GM21529 (cell line): ENCODE measurements around the gene SUFU.

Experiments
- ATAC-seq: cut with Tn5 transposase; IDR thresholded peaks from one replicate; pipeline ENCODE4 v1.9.1; 2021; ENCODE audit not compliant: unreplicated experiment

Gene SUFU

DNA sequence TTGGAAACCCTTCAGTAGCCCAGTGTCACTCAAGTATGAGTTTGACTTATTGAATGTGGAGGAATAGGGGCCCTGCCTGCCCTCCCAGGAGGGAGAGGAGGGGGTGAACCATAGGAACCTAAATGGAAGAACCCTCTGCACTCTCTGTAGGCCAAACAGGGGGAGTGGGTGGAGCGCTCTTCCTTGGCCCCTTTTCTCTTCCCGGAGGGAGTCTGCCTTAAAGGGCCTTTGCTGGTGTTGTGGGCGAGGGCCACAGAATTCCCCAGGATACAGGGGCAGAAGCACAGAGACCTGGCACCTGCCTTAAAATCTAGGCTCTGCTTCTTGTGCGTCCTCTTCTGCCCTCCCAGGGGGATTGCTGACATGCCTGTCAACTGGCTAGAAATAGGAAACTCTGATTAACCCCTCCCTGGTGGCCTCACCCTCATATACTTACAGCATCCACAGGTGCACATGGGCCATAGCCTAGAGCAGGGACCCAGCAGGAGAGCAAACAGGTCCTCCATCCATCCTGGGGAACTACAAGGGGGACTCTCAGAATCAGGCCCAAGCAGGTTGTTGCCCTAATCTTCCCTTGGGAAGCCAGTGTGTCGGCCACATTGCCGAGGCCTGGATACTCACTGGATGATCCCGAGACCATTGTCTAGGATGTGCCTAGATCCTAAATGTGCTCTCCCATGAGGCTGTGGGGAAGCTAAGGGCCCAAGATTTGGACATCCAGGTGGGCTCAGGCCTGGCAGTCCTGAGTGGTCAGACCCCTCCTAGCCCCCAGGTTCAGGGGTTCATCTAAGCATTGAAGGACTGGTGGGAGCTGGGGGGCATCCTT lies 143.9 kb downstream of the SUFU start:
- ATAC-seq = no peak

DNA sequence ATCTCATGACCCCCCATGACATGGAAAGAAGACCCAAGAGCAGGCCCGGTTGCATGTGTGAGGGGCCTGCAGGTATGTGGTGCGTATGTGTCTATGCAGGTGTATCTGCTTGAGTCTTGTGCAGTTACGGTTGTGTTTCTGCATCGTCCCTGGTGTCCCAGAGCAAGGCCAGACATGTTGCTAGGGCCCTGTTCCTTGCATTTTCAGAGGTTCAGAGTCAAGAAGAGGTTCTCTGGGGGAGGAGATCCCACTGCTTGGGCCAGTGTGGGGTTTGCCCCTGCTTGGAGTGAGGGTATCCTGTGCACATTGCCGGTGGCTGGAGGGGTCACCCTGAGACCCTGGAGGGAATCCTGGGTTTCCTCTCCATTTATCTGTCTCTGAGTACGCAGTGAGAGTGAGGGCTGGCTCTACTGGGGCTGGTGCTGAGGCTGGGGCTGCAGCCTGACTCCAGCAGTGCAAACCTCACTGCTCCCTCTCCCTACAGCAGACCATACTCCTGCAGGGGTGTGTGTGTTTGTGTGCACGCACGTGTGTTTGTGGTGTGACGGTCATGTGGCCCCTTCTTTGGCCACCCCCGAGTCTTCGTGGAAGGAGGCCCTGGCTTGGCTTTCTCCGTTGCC lies 144.6 kb downstream of the SUFU start:
- no peak for ATAC-seq

DNA sequence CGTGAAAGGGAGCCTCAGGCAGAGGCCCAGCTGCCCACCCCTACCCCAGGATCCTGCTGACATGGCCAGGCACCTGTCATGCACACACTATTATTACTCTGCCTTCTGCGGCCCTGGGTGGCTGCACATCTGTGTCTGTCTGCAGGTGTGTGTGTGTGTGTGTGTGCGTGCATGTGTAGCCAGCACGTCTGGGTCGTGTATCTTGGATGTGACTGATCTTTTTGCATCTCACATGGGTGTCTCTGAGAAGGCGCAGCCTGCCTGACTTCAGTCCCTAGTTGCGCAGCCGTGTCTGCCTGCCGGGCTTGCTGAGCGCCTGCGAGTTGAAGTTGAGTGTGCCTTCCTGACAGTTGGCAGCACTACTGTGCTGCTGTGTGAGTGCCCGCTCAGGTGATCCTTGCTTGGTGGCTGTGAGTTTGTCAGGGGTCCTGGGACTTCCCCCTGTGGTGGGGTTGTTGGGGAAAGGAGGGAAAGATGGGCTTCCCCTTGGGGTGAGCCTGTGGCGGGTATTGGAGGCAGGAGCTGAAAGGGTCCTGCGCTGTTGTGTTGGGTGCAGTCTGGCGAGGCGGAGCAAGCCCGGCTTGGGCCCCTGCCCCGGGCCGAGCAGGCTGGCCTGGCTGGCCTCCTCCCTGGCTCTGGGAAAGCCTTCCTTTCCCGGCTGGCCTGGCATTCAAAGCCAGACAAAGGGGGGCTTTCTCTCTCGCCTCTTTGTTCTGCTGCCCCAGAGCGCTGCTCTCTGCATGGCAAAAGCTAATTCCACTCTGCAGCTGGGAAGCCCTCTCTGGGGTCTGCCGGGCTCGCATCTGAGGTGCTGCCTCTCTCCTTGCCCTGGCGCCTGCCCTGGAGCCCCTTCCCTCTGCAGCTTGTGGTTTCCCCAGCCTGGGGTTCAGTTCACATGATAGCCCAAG lies 145.4 kb downstream of the SUFU start:
- no peak for ATAC-seq

DNA sequence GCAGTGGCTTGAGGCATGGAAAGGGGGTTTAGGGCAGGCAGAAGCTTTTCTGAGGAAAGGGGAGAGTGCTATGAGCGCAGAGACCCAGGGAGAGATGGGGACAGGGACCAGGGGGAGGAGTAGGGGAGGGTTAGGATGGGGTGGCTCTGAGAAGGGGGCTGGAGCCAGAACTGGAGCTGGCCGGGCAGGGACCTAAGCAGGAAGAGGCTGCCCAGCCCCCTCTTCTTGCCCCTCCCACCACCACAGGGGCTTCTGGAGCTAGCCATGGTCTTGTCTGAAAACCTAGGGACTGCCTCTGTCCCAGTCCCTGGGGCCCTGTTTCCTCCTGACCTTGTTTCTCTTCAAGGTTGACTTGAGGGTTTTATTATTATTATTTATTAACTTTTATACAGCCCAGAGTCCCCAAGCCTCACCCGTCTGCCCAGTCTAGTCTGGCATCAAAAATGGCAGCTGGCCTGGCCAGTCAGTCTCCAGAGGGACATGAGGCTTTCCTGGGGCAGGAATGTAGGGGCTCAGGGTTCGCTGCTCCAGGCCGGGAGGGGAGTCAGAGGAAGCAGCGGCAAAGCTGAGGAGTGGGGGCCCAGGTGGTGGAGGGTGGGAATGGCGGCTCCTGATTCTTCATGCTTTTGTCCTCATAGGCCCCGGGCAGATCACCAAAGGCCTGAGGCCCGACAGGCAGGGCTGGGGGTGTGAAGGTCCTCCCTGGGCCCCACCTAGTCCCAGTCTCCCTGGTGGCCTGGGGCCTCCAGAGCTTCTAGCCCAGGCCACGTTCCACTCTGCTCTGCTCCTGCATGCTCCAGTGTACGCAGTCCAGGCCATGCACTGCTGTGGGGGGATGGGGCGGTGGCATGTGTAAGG lies 146.3 kb downstream of the SUFU start:
- no peak for ATAC-seq

DNA sequence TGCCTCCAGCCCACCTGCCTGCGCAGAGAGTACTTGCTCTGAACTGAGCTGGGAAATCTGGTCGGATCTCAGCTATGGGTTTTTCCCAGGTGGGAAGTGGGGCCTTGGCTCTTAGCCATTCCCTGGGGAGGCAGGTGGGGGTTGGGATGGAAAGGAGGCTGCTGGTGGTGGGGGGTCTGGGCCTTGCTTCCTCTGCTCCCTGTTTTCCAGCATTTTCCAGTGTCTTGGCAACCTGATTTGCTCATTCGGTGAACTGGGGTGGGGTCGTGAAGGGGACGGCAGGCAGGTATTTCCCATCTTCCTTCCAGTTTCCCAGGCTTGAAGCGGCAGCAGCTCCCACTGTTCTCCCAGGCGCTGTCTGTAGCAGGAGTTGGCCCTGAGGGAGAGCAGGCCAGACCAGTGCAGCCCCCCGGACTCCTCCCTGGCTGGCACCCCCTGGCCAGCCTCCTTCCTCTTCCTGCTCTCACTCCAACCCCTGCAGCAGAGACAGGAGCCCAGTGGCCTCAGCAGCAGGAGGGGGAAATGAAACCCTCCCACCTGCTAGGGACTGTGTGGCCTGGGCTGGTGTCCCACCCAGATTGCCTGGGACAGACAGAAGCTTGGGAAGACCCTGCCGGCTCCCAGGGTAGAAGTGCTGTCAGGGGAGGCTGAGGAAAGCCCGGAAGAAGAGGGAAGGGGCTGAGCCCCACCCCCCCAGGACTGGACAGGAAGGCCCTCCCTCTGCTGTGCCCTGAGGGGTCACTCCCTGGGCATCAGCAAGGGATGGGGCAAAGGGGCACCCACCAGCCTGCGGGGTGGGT lies 147.1 kb downstream of the SUFU start:
- ATAC-seq = no peak

DNA sequence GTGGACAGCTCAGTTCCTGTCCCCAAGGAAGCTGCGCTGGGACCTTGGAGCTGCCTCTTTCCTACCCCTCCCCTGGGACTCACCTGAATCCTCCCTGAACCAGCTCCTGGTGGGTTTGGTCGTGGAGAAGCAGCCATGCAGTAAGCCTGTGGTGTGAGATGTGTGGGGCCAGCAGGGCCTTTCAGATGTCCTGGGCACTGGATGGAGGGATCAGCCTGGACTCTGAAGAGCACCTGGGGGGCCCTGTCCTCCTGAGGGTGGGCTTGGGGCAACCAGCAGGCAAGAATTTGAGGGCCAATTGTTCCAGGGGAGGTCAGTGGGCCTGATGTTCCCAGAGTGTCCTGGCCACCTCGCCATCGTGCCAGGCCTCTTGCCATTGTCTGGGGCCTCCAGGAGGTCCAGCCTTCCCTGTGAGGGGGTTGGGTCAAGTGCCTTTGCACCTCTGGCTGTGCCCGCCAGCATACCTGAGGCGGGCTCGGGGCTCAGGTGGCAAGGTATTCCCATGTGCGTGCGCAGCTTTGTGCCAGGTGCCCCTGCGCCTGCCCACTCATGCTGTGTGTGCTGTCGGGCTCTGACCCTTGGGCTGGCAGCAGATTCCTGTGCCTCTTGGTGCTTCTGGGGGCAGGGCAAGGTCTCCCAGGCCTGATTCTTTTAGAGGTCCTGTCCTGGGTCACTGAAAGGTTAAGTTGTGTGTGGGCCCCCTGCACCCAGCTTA lies 147.8 kb downstream of the SUFU start:
- no peak for ATAC-seq

DNA sequence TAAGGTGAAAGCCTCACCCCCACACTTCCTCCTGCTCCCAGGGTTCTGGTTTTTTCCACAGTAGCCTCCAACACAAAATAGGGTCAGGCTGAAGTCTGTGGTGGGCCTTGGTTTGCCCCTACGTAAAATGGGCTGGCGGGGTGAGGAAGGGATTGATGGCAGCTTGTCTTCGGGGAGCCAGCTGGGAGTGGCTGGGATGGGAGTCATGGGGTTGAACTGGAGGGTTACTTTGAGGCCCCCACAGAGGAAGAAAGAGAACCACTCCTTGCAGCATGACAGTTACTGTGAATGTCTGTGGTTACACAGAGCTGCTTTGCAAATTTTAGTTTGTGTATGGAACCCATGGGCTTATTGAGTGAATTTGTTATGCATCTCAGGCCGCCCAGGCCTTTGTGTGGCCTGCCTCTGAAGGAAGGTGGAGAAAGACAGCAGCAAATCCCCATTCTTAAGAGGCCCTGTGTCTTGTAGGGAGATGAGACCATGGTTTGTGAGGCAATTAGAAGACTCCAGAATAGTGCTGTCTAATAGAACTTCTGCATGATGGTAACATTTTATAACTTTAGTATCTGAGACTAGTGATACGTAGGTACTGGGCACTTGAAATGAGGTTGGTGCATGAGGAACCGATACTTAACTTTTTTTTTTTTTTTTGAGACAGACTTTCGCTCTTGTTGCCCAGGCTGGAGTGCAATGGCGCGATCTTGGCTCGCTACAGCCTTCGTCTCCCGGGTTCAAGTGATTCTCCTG lies 148.6 kb downstream of the SUFU start:
- peak; percentile 50 for ATAC-seq

DNA sequence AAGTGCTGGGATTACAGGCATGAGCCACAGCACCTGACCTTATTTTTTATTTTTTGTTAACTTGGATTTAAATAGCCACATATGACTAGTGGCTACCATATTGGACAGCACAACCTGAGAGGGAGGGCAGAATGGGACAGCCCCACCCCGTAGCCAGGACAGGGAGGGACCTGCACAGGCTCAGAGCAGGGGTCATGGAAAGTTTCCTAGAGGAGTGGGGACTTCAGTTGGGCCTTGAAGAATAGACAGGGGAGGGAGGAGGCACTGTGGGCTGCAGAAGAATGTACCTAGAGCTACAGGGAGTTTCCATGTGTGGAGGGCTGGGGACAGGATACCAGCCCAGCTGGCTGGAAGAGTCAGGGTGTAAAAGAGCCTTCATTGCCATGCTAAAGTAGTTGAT lies 149.3 kb downstream of the SUFU start:
- ATAC-seq = no peak

DNA sequence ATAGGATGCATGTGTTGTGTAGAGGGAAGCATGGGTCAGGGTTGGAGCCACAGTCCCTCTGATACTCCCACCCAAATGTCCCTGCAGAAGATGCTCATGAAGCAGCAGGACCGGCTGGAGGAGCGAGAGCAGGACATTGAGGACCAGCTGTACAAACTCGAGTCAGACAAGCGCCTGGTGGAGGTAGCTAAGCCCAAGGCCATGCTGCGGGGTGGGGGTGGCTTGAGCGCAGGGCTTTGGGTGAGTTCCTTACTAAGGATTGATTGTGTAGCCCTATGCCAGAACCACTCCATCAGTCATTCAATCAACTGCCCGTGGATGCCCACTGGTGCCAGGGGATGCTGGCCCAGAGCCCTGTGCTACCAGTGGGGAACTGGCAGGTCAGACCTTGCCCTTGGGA lies 150.8 kb downstream of the SUFU start:
- ATAC-seq = no peak

DNA sequence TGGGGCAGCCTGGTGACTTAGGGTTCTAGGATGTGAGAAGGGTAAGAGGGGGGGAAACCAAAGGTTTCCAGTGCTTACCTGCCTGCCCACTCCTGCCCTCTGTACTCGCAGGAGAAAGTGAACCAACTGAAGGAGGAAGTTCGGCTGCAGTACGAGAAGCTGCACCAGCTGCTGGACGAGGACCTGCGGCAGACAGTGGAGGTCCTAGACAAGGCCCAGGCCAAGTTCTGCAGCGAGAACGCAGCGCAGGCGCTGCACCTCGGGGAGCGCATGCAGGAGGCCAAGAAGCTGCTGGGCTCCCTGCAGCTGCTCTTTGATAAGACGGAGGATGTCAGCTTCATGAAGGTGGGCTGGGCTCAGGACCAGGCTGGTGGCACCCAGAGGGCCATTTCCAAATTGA lies 151.2 kb downstream of the SUFU start:
- no peak for ATAC-seq

DNA sequence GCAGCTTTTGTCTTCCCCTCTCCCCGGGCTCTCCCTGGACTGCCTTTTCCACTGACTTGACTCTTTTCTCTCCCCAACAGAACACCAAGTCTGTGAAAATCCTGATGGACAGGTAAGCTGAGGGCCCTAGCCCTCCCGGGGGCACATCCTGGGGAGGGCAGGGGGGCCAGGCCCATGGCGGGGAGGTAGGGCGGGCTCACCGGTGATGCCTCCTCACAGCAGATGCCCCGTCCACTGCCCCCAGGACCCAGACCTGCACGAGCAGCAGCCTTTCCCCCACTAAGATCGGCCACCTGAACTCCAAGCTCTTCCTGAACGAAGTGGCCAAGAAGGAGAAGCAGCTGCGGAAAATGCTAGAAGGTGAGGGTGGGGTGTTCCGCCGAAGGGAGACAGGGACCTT lies 152.3 kb downstream of the SUFU start:
- ATAC-seq = no peak

DNA sequence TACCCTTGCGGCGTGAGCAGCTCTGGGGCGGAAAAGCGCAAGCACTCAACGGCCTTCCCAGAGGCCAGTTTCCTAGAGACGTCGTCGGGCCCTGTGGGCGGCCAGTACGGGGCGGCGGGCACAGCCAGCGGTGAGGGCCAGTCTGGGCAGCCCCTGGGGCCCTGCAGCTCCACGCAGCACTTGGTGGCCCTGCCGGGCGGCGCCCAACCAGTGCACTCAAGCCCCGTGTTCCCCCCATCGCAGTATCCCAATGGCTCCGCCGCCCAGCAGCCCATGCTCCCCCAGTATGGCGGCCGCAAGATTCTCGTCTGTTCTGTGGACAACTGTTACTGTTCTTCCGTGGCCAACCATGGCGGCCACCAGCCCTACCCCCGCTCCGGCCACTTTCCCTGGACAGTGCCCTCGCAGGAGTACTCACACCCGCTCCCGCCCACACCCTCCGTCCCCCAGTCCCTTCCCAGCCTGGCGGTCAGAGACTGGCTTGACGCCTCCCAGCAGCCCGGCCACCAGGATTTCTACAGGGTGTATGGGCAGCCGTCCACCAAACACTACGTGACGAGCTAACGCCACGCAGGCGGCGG lies 153.1 kb downstream of the SUFU start:
- ATAC-seq = no peak

DNA sequence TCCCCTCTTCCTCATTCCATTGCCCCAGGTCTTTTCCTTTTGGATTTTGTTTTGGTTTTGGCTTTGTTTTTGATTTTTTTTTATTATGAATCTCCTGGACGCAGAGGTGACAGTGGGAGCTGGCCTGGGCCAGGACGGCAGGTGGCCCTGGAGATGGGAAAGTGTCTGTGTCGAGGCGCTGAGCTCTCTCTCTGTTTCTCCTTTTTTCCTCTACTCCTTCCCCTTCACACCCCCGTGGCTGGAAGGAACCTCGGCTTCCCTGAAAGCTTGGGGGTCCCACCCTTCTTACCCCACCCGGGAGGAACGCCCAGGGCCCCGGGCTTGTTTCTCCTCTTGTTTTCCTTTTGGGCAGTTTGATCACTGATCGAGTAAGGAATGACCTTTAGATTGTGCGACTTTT lies 153.7 kb downstream of the SUFU start:
- ATAC-seq = no peak

DNA sequence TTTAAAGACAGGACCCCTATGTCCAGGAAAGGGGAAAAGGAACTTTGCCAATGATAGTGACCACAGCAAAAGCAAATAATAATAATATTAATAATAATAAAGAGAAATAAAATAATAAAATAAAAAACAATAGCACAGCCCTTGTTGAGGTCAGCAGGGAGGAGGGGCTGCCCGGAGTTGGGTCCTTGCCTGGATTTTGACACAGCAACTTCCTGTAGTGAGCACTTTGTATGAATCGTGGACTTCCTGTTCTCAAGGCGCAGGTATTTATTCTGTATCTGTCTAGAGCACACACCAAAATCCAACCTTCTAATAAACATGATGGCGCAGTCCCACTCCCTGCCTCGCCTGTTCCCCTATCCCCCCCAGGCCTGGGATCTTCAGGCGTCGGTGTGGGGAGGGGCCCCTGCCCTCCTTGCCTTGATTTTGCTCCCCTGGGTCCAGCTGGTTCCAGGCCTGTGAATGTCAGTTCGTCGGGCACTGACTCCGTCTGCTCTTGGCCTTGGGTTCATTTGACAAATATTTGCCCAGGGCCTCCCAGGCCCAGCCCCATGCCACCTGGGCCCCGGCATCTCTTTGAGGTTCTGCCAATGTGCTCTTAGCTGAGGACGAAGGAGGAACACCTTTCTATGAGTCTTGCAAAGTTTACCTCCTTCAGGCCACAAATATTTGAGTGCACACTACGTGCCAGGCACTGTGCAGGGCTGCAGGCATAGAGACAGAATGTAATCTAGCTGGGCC lies 154.4 kb downstream of the SUFU start:
- ATAC-seq = no peak

DNA sequence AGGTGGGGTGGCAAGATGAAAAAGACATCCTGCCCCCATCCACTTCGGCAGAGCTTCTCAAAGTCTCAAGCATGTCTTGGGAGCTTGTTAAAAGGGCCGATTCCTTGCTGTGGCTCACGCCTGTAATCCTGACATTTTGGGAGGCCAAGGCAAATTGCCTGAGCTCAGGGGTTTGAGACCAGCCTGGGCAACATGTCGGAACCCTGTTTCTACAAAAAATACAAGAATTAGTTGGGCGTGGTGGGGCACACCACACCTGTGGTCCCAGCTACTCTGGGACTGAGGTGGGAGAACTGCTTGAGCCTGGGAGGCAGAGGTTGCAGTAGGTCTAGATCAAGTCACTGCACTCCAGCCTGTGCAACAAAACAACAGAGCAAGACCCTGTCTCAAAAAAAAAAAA lies 155.0 kb downstream of the SUFU start:
- ATAC-seq = no peak

DNA sequence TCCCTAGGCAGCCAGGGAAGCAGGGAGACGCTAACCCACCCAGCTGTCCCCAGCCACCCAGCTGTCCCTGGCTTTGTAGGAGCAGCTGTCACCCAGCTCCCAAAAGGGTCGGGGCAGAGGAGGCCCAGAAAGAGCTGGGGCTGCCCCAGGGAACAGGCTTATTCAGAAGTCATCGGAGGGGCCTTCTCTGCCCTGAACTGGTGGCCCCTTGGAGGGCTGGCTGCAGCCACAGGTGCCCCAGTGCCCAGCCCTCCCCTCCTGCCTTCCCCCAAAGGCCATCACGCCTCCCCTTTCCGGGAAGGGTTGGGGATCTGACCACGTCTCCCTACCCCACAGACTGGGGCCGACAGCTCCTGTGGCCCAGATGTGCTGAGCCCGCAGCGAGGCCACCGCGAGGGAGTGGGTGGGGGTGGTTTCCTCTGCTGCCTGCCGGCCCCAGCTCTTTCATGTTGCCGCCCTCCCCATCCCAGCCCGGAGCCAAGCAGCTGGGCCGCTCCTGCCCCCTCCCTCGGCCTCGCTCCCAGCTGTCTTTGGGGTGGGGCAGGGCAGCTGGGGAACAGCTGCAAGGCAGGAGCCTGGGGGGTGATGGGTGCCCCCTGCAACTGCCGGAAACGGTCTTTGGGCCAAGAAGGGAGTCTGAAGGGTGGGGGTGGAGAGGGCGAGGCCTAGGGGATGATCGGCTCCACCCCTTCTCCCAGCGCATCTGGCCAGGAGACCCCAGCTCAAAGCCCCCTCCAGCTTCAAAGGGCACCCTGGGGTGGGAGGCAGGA lies 157.3 kb downstream of the SUFU start:
- peak; percentile 91 for ATAC-seq

DNA sequence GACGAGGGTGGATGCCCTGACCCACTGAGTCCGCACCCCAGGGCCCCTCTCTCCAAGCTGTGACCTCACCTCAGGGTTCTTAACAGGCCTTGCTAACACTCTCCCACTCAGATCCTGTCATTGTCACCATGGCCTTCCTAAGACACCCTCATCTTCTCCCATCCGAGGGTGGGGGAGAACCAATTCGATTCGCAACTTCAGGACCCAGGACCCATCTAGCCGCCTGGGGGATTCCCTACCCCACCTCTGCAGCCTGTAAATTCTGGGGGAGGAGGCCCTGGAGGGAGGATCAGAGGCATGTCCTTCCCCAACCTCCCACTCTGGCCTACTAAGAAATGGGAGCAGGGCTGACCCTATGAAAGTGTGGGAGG lies 157.9 kb downstream of the SUFU start:
- ATAC-seq = peak; percentile 17
